Prostate gland (tissue), 2 donors: ENCODE results near the gene ZNF385D.

ENCODE experiments used
- POLR2AphosphoS5 ChIP-seq: sonication (generic); formaldehyde crosslinking; IDR thresholded peaks from one replicate; pipeline ENCODE4 v1.6.1; 2017; ENCODE audit warnings: antibody characterized with exemption
- TF ChIP-seq, protein P1 (sequence below), 4 experiments: fragments of 200-600 bp in 2 of 4; fragments of 450-650 bp in 2 of 4; sonication (generic) in 2 of 4; IDR thresholded peaks; 1 replicate in 3 of 4; 2 replicates in 1 of 4; pipeline ENCODE4 v1.5.1; 2016 to 2019; ENCODE audit warnings: antibody characterized with exemption in 4 of 4, mild to moderate bottlenecking in 2 of 4, moderate library complexity in 2 of 4

DNA sequence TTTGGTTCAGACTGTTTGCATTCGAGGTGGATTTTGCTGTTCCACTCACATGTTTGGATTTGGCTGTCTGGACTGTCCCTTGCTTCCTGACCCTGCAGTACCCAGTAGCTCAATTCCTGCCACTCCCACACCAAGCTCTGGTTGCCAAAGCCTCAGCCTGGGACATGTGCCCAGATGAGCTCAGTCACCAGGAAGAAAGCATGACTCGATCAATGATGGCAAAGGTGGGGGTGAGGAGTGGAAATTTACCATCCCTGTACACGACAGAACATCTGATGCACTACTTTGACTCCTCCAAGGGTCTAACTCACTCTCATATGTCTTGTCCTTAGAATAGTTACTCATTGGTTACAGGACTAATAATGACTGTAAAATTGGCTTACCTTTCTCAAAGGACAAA, 45.2 kb downstream of the ZNF385D start:
- TF ChIP-seq, protein P1, sequence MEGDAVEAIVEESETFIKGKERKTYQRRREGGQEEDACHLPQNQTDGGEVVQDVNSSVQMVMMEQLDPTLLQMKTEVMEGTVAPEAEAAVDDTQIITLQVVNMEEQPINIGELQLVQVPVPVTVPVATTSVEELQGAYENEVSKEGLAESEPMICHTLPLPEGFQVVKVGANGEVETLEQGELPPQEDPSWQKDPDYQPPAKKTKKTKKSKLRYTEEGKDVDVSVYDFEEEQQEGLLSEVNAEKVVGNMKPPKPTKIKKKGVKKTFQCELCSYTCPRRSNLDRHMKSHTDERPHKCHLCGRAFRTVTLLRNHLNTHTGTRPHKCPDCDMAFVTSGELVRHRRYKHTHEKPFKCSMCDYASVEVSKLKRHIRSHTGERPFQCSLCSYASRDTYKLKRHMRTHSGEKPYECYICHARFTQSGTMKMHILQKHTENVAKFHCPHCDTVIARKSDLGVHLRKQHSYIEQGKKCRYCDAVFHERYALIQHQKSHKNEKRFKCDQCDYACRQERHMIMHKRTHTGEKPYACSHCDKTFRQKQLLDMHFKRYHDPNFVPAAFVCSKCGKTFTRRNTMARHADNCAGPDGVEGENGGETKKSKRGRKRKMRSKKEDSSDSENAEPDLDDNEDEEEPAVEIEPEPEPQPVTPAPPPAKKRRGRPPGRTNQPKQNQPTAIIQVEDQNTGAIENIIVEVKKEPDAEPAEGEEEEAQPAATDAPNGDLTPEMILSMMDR (IDR thresholded peaks at IDR 0.05), result no peak
- TF ChIP-seq POLR2AphosphoS5, result no peak
